GM19238 (cell line): Measurements from ENCODE around the gene FOXS1.

Experiments used
- DNase-seq: peaks from one replicate; pipeline ENCODE4 v3.0.0; 2011; ENCODE audit warnings: low spot score; ENCODE audit not compliant: insufficient read length

Gene FOXS1

GRCh38 chr20:31797364-31797763 is 48.0 kb downstream of the FOXS1 start:
- no peak for DNase-seq
